Fibroblast of mammary gland (primary cell): ENCODE data around the gene B4GALNT4.
"Not testable (repeated sequence)": the region's sequence is repeated elsewhere in the genome, so short reads cannot be mapped to it uniquely, and the experiment has no call there.

ENCODE experiments used
- DNase-seq: peaks from one replicate; pipeline ENCODE4 v3.0.0-alpha.2; 2010; ENCODE audit warnings: low read depth
- H3K4me3 ChIP-seq: 2 replicates; pipeline ENCODE4 v1.5.1; 2011; ENCODE audit warnings: low read depth, mild to moderate bottlenecking, low read length, moderate library complexity; ENCODE audit not compliant: control insufficient read depth
- CTCF ChIP-seq: conservative IDR thresholded peaks from 2 replicates; pipeline ENCODE4 v1.5.1; 2011; ENCODE audit warnings: low read depth, low read length, inconsistent platforms; ENCODE audit not compliant: control insufficient read depth, insufficient read depth

B4GALNT4 gene

GRCh38 chr11:369336-370018 is at the start of gene B4GALNT4:
Gene B4GALNT4, plus strand, starts transcription at chr11:369499. Its CDS starts 305 bp downstream, at chr11:369804.
- DNase-seq = no peak
- H3K4me3 ChIP-seq = no peak within 1 kb of the TSS

GRCh38 chr11:319888-320273 is 49.4 kb upstream of the B4GALNT4 start:
- DNase-seq = not testable (repeated sequence)
- peak overlapping the region; percentile 79 for H3K4me3 ChIP-seq

More at GRCh38 chr11:369336-370018, at the start of gene B4GALNT4:
- TF ChIP-seq CTCF = no peak

GRCh38 chr11:324156-324555 is 45.1 kb upstream of the B4GALNT4 start:
- no peak for TF ChIP-seq CTCF
- H3K4me3 ChIP-seq = no peak overlapping the region
- no peak for DNase-seq

GRCh38 chr11:324593-325517 is 44.4 kb upstream of the B4GALNT4 start:
- H3K4me3 ChIP-seq, DNase-seq: not testable (repeated sequence)

GRCh38 chr11:325796-326591 is 43.3 kb upstream of the B4GALNT4 start:
- no peak for TF ChIP-seq CTCF
- H3K4me3 ChIP-seq = no peak overlapping the region
- no peak for DNase-seq

GRCh38 chr11:326592-326841 is 42.8 kb upstream of the B4GALNT4 start:
- H3K4me3 ChIP-seq = no peak overlapping the region
- no peak for TF ChIP-seq CTCF
- no peak for DNase-seq

- H3K4me3 ChIP-seq = no peak overlapping the region
- DNase-seq = peak; percentile 76
- TF ChIP-seq CTCF = no peak
Observed at GRCh38 chr11:326842-327580, 42.3 kb upstream of the B4GALNT4 start.
